HEK293 (cell line): ENCODE data around the gene USF3.

ENCODE experiments used
- CTCF ChIA-PET: fragments of 350-600 bp; formaldehyde crosslinking; extraction: SDS; loops from one replicate; lab custom pipeline; 2021; ENCODE audit warnings: antibody characterized with exemption; lab: Yijun Ruan, JAX
- POLR2A ChIA-PET: fragments of 300-600 bp; formaldehyde crosslinking; extraction: SDS; loops from one replicate; lab custom pipeline; 2020; ENCODE audit warnings: antibody characterized with exemption, inconsistent platforms; lab: Yijun Ruan, JAX
- H3K27ac ChIP-seq: fragments of 200-500 bp; sonication (Bioruptor generic); 2 replicates; pipeline ENCODE4 v1.5.1; 2014; ENCODE audit warnings: low read depth, low read length, control low read depth, inconsistent platforms; ENCODE audit errors: extremely low read depth
- H3K36me3 ChIP-seq, 2 experiments: fragments of 200-500 bp in 1 of 2; sonication (Bioruptor generic) in 1 of 2; 1 replicate in 1 of 2; 2 replicates in 1 of 2; pipeline ENCODE4 v1.5.1; 2014 to 2017; ENCODE audit warnings: inconsistent platforms in 2 of 2, low read length in 2 of 2; ENCODE audit not compliant: control insufficient read depth in 2 of 2, insufficient read depth in 1 of 2
- H3K4me1 ChIP-seq: fragments of 200-500 bp; sonication (Bioruptor generic); 2 replicates; pipeline ENCODE4 v1.5.1; 2014; ENCODE audit warnings: mild to moderate bottlenecking, low read length, inconsistent platforms; ENCODE audit not compliant: control insufficient read depth, insufficient read depth
- H3K4me3 ChIP-seq: 2 replicates; pipeline ENCODE4 v1.5.1; 2011; ENCODE audit warnings: low read depth, mild to moderate bottlenecking, control low read depth, low read length, moderate library complexity
- H3K9me3 ChIP-seq: fragments of 200-500 bp; sonication (Bioruptor generic); 2 replicates; pipeline ENCODE4 v1.5.1; 2014; ENCODE audit warnings: low read depth, low read length, inconsistent platforms; ENCODE audit not compliant: control insufficient read depth, insufficient read depth
- BCL11A ChIP-seq: fragments of 450-650 bp; formaldehyde crosslinking; IDR thresholded peaks from 2 replicates; pipeline ENCODE4 v1.5.1; 2016; ENCODE audit warnings: low read depth, missing biosample characterization, missing genetic modification characterization
- GFI1B ChIP-seq: fragments of 450-650 bp; formaldehyde crosslinking; IDR thresholded peaks from 2 replicates; pipeline ENCODE4 v1.5.1; 2016; ENCODE audit warnings: missing biosample characterization, missing genetic modification characterization
- HOXC10 ChIP-seq: sonication (generic); formaldehyde crosslinking; IDR thresholded peaks from 2 replicates; pipeline ENCODE4 v1.8.1; 2023; ENCODE audit warnings: mild to moderate bottlenecking, missing genetic modification reagents
- KLF7 ChIP-seq: fragments of 450-650 bp; formaldehyde crosslinking; IDR thresholded peaks from 2 replicates; pipeline ENCODE4 v1.5.1; 2016; ENCODE audit warnings: missing biosample characterization, missing genetic modification characterization, borderline replicate concordance
- MEIS1 ChIP-seq: sonication (generic); formaldehyde crosslinking; IDR thresholded peaks from 2 replicates; pipeline ENCODE4 v1.8.1; 2022; ENCODE audit warnings: missing genetic modification reagents, mild to moderate bottlenecking, borderline replicate concordance
- MYNN ChIP-seq: fragments of 450-650 bp; formaldehyde crosslinking; IDR thresholded peaks from 2 replicates; pipeline ENCODE4 v1.5.1; 2016; ENCODE audit warnings: missing biosample characterization, missing genetic modification characterization, borderline replicate concordance
- SETDB1 ChIP-seq: IDR thresholded peaks from one replicate; pipeline ENCODE4 v1.6.1; 2017; ENCODE audit warnings: mild to moderate bottlenecking, low read length, moderate library complexity, mixed read lengths; ENCODE audit not compliant: insufficient read length
- TRIM28 ChIP-seq: IDR thresholded peaks from 2 replicates; pipeline ENCODE4 v1.6.1; 2011; ENCODE audit warnings: low read length, control low read depth, borderline replicate concordance
- YY2 ChIP-seq: fragments of 450-650 bp; formaldehyde crosslinking; IDR thresholded peaks from 2 replicates; pipeline ENCODE4 v1.5.1; 2016; ENCODE audit warnings: missing biosample characterization, missing genetic modification characterization
- ZEB2 ChIP-seq: fragments of 450-650 bp; formaldehyde crosslinking; IDR thresholded peaks from 2 replicates; pipeline ENCODE4 v1.5.1; 2016; ENCODE audit warnings: missing biosample characterization, missing genetic modification characterization
- ZFP41 ChIP-seq: fragments of 450-650 bp; formaldehyde crosslinking; IDR thresholded peaks from 2 replicates; pipeline ENCODE4 v1.5.1; 2016; ENCODE audit warnings: missing biosample characterization, missing genetic modification characterization, borderline replicate concordance
- ZNF112 ChIP-seq: fragments of 450-650 bp; formaldehyde crosslinking; IDR thresholded peaks from 2 replicates; pipeline ENCODE4 v1.5.0; 2017; ENCODE audit warnings: missing biosample characterization, missing genetic modification characterization
- ZNF121 ChIP-seq: fragments of 450-650 bp; formaldehyde crosslinking; IDR thresholded peaks from 2 replicates; pipeline ENCODE4 v1.5.1; 2016; ENCODE audit warnings: missing biosample characterization, missing genetic modification characterization
- ZNF146 ChIP-seq: fragments of 450-650 bp; formaldehyde crosslinking; IDR thresholded peaks from 2 replicates; pipeline ENCODE4 v1.5.1; 2016; ENCODE audit warnings: missing biosample characterization, missing genetic modification characterization
- ZNF155 ChIP-seq: fragments of 450-650 bp; formaldehyde crosslinking; IDR thresholded peaks from 2 replicates; pipeline ENCODE4 v1.5.1; 2016; ENCODE audit warnings: missing biosample characterization, missing genetic modification characterization
- ZNF16 ChIP-seq: fragments of 450-650 bp; formaldehyde crosslinking; IDR thresholded peaks from 2 replicates; pipeline ENCODE4 v1.5.1; 2016; ENCODE audit warnings: low read depth, missing biosample characterization, missing genetic modification characterization
- ZNF174 ChIP-seq: fragments of 450-650 bp; formaldehyde crosslinking; IDR thresholded peaks from 2 replicates; pipeline ENCODE4 v1.5.0; 2017; ENCODE audit warnings: missing biosample characterization, mild to moderate bottlenecking, missing genetic modification characterization
- ZNF266 ChIP-seq: fragments of 450-650 bp; formaldehyde crosslinking; IDR thresholded peaks from 2 replicates; pipeline ENCODE4 v1.5.1; 2016; ENCODE audit warnings: missing biosample characterization, missing genetic modification characterization, low read depth
- ZNF549 ChIP-seq: fragments of 450-650 bp; IDR thresholded peaks from 2 replicates; pipeline ENCODE4 v1.5.1; 2018; ENCODE audit warnings: missing biosample characterization, missing genetic modification characterization, mild to moderate bottlenecking, inconsistent platforms, moderate library complexity
- ZNF610 ChIP-seq: fragments of 450-650 bp; formaldehyde crosslinking; IDR thresholded peaks from 2 replicates; pipeline ENCODE4 v1.5.1; 2016; ENCODE audit warnings: missing biosample characterization, missing genetic modification characterization, borderline replicate concordance
- ZNF664 ChIP-seq: fragments of 450-650 bp; formaldehyde crosslinking; IDR thresholded peaks from 2 replicates; pipeline ENCODE4 v1.5.1; 2016; ENCODE audit warnings: missing biosample characterization, missing genetic modification characterization
- ZNF776 ChIP-seq: fragments of 450-650 bp; formaldehyde crosslinking; IDR thresholded peaks from 2 replicates; pipeline ENCODE4 v1.5.0; 2017; ENCODE audit warnings: missing biosample characterization, missing genetic modification characterization, borderline replicate concordance
- ZNF792 ChIP-seq: fragments of 450-650 bp; formaldehyde crosslinking; IDR thresholded peaks from 2 replicates; pipeline ENCODE4 v1.5.1; 2016; ENCODE audit warnings: missing biosample characterization, missing genetic modification characterization
- ZNF837 ChIP-seq: fragments of 450-650 bp; formaldehyde crosslinking; IDR thresholded peaks from 2 replicates; pipeline ENCODE4 v1.5.1; 2016; ENCODE audit warnings: missing biosample characterization, missing genetic modification characterization
- TF ChIP-seq, protein P1 (sequence below): fragments of 450-650 bp; formaldehyde crosslinking; IDR thresholded peaks from 2 replicates; pipeline ENCODE4 v1.5.1; 2016; ENCODE audit warnings: missing biosample characterization, missing genetic modification characterization
- TF ChIP-seq, protein P2 (sequence below): fragments of 450-650 bp; formaldehyde crosslinking; IDR thresholded peaks from 2 replicates; pipeline ENCODE4 v1.5.1; 2017; ENCODE audit warnings: missing biosample characterization, missing genetic modification characterization

Gene USF3

DNA sequence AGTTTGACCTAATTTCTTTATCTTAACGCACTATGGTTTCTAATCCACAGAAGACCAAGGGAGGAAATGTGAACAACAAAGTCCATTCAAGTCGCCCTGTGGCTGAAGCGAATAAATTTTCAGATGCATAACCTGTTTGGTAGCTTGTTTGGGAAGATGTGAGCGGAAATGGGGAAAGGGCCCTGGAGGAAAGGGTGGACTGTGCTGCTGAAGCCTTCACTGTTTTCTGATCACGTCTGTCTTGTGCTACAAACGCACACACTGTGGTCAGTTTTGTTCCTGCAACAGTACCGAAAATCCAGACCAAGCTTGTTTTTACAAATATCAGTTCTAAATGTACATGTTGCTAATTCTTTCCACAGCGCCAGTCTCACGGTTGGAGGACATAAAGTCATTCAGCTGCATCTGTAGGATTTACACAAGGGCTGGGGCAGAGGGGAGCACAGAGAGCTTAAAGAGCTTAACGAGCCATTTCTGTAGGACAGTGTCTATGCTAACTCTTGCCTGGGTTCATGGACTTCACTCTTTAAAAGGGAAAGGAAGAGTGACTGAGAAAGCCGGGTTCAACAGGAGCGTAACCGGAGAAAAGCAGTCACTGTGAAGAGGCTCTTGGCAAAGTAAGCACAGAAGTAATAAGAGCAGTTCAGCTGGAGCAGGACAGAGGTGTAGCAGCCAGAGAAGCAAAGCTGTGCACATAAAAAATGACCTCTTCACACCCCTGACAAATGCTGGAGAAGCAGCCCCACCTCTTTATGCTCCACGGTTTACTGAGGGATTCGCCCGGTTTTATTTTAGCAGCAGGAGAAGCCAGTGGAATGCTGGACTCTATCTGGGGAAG lies 66.6 kb downstream of the USF3 start:
- ChIA-PET CTCF (interaction anchor here (0.9 kb wide), 1 partner anchor 52 kb away, joined by 5 read pairs; no protein-coding TSS in a partner anchor), POLR2A (no interaction called here)
- Histone ChIP-seq H3K4me3 (no peak overlapping the region), H3K27ac (no peak overlapping the region), H3K9me3 (no peaks in the 10 kb centered on the region), H3K36me3 (no peaks in the 10 kb centered on the region), H3K4me1 (no peaks in the 10 kb centered on the region)
- no peak for TF ChIP-seq ZNF16 (tag by site-specific recombination)
- TF ChIP-seq ZNF549 (tag by site-specific recombination) = no peak
- no peak for TF ChIP-seq ZNF121 (tag by site-specific recombination)
- no peak for TF ChIP-seq ZNF146 (tag by site-specific recombination)
- TF ChIP-seq, protein P1, sequence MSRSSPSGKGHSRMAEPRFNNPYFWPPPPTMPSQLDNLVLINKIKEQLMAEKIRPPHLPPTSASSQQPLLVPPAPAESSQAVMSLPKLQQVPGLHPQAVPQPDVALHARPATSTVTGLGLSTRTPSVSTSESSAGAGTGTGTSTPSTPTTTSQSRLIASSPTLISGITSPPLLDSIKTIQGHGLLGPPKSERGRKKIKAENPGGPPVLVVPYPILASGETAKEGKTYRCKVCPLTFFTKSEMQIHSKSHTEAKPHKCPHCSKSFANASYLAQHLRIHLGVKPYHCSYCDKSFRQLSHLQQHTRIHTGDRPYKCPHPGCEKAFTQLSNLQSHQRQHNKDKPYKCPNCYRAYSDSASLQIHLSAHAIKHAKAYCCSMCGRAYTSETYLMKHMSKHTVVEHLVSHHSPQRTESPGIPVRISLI (tag by site-specific recombination) = no peak

DNA sequence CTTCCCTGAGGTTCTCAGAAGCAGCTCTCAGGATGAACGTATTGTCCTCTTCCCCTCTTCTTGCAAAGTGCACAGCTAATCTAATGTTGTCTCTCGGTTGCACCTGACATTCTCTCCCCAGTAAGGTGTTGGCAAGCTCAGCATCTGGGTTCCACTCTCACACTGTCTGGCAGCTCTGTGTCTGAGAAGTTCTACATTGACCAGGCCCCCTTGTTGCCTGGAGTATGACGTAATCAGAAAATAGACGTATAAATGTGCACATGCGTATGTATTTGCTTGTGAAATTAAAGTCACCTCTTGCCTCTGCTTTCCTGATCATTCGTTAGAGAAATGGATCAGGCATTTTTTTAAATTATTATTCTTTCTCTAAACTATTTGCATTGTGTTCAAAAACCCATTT lies 67.7 kb downstream of the USF3 start:
- TF ChIP-seq TRIM28 = no peak
- TF ChIP-seq SETDB1 = no peak
- no peak for TF ChIP-seq ZNF837 (tag by site-specific recombination)
- TF ChIP-seq, protein P2, sequence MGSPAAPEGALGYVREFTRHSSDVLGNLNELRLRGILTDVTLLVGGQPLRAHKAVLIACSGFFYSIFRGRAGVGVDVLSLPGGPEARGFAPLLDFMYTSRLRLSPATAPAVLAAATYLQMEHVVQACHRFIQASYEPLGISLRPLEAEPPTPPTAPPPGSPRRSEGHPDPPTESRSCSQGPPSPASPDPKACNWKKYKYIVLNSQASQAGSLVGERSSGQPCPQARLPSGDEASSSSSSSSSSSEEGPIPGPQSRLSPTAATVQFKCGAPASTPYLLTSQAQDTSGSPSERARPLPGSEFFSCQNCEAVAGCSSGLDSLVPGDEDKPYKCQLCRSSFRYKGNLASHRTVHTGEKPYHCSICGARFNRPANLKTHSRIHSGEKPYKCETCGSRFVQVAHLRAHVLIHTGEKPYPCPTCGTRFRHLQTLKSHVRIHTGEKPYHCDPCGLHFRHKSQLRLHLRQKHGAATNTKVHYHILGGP = no peak
- TF ChIP-seq ZNF792 (tag by site-specific recombination) = no peak
- no peak for TF ChIP-seq BCL11A (tag by site-specific recombination)
- TF ChIP-seq GFI1B (tag by site-specific recombination) = no peak
- TF ChIP-seq ZFP41 = no peak
- no peak for TF ChIP-seq ZEB2 (tag by site-specific recombination)
- TF ChIP-seq HOXC10 (CRISPR knock-in tag) = no peak
- TF ChIP-seq ZNF266 = no peak
- TF ChIP-seq ZNF664 (tag by site-specific recombination) = no peak
- no peak for TF ChIP-seq ZNF174
- TF ChIP-seq ZNF112 = no peak
- no peak for TF ChIP-seq YY2 (tag by site-specific recombination)
- POLR2A ChIA-PET = no interaction called here
- Histone ChIP-seq H3K27ac (no peak overlapping the region), H3K4me3 (no peak overlapping the region), H3K36me3 (no peaks in the 10 kb centered on the region), H3K9me3 (no peaks in the 10 kb centered on the region), H3K4me1 (no peaks in the 10 kb centered on the region)
- CTCF ChIA-PET = no interaction called here

DNA sequence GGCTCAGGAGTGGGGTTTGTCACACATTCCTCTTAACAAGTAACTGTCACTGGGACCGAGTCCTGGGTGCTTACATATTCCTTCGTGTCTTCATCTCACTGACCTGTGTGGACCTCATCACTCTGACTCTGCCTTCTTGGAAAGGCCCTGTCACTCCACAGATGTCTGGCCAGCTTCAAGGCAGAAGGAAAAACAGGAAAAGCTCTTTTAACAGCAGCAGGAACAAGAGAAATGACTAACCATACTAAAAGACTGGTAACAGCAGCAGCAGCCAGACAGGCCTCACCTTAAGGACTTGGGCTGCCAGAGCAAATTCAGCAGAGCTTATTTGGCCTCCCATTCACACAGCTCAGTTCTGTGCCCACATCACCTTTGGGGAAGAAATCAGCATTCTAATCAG lies 68.1 kb downstream of the USF3 start:
- no peak for TF ChIP-seq MYNN (tag by site-specific recombination)
- no peak for TF ChIP-seq KLF7 (tag by site-specific recombination)
- no peak for TF ChIP-seq MEIS1
- TF ChIP-seq ZNF776 (tag by site-specific recombination) = no peak
- TF ChIP-seq ZNF155 (tag by site-specific recombination) = no peak
- TF ChIP-seq ZNF610 = no peak
- POLR2A ChIA-PET = no interaction called here
- no peak overlapping the region for H3K27ac ChIP-seq
- no peak overlapping the region for H3K4me3 ChIP-seq
- no peaks in the 10 kb centered on the region for H3K9me3 ChIP-seq
- H3K4me1 ChIP-seq = no peaks in the 10 kb centered on the region
- CTCF ChIA-PET = interaction anchor here (1.4 kb wide), 1 partner anchor 340 kb away, joined by 3 read pairs; no protein-coding TSS in a partner anchor
- no peaks in the 10 kb centered on the region for H3K36me3 ChIP-seq
